IPS DF 4.7 (cell line): ENCODE results near the gene GNG2.

Experiments used
- DNase-seq: peaks from one replicate; pipeline ENCODE4 v3.0.0-alpha.2; 2013; ENCODE audit warnings: low spot score; ENCODE audit errors: extremely low read depth

GNG2 gene

GRCh38 chr14:51989293-51990234 is 129.2 kb downstream of the GNG2 start, which contains the start of gene RTRAF:
TSS of gene RTRAF (plus strand) at chr14:51989546. CDS start at chr14:51989640, 94 bp downstream.
- DNase-seq, result no peak

DNA sequence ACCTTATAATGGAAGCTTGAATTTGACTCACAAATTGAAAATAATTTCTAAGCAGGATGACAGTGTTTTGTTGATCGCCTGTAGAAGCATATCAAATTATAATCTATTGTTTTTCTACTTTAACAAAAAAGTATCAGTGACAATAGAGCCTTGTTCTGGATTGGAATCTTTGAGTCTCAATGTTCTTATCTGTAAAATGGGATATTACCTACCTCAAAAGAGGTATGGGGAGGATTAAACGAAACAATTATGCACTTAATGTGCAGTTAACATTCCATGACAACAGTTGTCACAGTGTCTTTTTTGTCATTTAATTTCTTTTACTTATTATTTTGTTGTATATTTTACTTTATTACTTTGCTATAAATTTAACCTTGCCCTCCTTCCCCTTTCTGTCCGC is 130.1 kb downstream of the GNG2 start:
- DNase-seq, result no peak

GRCh38 chr14:51993285-51993920 is 133.0 kb downstream of the GNG2 start:
- no peak for DNase-seq

GRCh38 chr14:51996148-51996746 is 135.8 kb downstream of the GNG2 start:
- DNase-seq, result no peak

DNA sequence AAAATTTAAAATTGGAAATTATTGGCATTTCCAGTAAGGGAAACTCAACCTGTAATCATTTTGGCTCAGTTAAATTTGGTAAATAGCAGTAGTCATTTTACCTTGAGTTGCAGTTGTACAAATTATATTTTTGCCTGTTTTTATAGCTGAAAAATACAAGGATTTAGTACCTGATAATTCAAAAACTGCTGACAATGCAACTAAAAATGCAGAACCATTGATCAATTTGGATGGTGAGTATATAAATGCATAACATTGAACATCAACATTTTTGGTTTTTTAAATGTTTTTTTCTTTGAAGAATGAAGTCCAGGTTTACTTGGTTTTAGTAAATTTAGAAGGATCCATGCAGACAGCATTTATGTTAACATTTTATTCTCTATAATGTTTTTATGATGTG is 137.9 kb downstream of the GNG2 start:
- no peak for DNase-seq

DNA sequence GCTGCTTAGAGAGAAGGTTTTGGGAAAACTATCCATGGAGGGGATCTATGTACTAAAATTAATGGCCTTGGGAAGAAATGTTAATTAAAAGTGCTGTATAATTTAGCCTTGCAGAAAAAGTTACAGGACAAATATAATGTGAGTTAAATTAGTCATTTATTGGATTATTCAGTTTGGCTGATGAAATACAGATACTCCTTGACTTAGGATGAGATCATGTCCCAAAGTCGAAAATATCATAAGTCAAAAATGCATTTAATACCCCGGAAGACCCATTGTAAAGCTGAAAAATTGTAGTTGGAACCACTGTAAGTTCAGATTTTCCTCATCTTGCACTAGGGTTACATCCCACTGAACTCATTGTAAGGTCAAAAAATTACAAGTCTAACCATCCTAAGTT is 138.7 kb downstream of the GNG2 start:
- DNase-seq, result no peak

- no peak for DNase-seq
Observed at GRCh38 chr14:52000019-52000582, 139.7 kb downstream of the GNG2 start.

- DNase-seq, result no peak
Observed at GRCh38 chr14:52000696-52001095, 140.3 kb downstream of the GNG2 start.

GRCh38 chr14:52002542-52002941 is 142.1 kb downstream of the GNG2 start:
- no peak for DNase-seq

DNA sequence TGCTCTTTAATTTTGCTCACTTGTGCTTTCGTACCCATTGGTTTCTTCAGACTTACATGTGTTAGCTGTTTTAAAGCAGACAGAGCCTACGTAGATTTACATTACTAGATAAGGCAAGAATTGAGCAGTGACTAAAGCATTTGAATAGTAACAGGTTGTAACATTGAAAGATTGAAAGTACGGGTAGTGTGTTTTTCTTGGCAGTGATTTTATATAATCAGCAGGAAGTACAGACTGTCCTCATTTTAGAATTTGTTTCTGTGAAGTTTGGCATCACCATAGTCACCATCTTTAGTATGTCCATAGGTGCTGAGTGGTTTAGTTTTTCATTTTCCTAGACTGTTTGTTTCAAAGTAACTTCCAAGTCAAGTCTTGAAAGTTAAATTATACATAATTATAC is 142.9 kb downstream of the GNG2 start:
- no peak for DNase-seq

- DNase-seq, result no peak
Observed at GRCh38 chr14:52005625-52006024, 145.2 kb downstream of the GNG2 start.

GRCh38 chr14:52006361-52006760 is 145.9 kb downstream of the GNG2 start:
- no peak for DNase-seq

- no peak for DNase-seq
Observed at GRCh38 chr14:52007211-52007610, 146.8 kb downstream of the GNG2 start.

DNA sequence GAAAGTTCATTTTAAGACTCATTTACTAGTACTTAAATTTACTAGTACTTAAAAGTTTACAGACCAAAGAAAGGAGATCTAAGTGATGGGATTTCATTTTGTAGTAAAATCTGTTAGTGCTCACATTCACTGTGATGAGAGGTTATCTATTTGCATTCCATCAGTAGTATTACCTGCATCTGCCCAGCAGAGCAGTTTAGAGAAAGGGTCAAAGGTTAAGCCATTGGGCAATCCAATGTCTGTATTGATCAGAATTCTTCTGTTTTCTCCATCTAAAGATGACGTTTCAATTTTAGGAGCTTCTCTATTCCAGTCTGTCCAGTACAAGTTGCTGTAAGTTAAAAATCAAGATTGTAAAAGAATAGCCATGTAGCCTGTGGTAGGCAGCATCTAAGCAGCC is 147.2 kb downstream of the GNG2 start:
- DNase-seq, result no peak

DNA sequence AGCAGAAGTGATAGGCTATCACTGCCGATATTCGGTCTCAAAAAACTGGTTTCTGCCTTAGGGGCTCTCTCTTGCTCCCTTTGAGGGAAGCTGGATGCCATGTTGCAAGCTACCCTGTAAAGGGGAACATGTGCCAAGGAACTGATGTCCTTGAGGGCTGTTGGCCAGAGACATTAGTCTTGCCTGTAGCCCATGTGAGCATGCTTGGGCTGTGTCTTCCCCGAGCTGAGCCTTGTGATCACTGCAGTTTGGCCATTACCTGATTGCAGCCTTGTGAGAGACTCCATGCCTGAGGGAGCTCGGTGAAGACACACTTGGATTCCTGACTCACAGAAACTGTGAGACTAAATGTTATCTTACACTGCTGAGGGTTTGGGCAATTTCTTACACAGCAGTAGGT is 147.7 kb downstream of the GNG2 start:
- no peak for DNase-seq

DNA sequence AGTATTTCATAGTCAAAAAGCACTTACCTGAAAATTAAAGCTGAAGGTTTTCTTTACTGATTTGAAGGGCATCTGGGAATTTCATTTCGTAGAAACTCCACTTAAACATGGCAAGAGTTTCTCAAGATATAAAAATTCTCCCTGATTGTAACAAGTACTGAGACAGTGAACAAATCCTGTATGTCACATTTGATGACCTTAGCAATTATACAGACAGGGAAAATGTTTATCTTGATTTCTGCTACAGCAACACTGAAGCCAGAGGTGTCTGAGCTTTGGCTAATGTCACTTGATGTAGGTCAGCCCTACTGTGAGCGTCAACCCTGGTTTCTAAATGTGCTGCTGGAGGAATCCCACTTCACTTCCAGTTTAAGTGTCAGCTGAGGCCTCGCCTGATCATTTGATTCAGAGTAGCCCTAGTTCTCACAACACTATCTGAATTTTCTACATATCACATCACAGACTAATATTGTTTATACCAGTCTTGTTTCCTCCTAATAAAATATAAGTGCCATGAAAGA is 149.8 kb downstream of the GNG2 start:
- DNase-seq, result no peak

DNA sequence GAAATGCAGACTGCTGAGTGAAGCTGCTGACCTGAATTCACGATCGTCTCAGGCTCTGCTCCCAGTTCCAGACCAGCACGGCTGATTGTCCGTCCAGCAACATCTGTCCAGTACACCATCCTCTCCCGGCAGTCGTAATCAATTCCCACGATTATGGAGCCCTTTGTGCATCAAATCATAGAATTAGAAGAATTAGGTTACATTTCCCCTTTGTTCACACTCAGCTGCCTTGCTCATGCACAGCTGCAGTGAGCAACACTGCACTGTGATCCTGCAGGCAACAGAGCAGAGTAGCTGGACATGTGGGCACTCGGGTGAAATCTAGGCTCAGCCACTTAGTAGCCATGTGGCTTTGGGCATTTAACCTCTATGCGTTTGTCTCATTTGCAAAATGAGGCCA is 151.1 kb downstream of the GNG2 start:
- DNase-seq, result no peak

DNA sequence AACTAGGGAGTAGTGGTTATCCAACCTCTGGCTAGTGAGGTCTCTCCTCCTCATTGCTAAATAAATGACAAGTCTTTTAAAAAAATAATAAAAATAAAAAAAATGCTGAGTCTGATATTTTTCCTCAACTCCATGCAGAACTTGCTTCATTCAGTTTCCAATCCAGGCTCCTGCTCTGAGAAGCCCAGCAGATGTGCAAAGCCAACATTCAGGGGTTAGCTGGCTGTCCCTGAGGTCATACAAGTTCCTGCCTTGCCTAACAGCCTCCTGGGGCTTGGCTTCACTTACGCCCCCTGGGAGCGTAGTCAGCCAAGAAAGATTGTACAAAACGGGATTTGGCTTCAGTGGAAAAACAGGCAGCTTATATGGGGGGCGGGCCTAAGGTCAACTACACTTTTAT is 152.2 kb downstream of the GNG2 start:
- no peak for DNase-seq

DNA sequence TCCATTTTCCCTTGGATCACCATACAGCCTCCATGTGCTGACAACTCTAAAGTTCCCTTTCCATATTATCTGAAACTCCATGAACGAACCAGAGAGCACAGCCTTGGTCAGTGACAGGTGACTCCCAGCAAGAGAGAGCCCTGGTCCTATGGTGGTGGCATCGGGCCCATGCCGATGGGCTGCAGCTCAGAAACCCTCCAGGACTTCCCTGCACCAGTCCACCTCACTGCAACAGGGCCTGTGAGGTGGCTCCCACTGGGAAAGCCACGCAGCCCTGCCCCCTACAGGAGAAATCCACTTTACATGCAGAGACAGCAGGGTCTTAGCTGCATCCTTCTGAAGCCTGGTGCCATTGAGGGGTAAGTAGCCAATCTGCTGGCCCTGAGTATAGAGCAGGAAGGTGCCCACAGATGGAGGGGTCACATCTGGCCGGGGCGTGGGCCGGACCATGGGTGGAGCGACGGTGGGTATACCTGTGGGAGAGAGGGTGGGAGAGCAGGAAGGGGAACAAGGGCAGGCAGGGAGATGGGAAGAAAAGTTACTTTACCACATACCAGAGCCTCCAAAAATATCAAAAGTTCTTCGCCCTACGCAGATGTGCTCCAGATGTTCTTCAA is 153.7 kb downstream of the GNG2 start:
- no peak for DNase-seq

DNA sequence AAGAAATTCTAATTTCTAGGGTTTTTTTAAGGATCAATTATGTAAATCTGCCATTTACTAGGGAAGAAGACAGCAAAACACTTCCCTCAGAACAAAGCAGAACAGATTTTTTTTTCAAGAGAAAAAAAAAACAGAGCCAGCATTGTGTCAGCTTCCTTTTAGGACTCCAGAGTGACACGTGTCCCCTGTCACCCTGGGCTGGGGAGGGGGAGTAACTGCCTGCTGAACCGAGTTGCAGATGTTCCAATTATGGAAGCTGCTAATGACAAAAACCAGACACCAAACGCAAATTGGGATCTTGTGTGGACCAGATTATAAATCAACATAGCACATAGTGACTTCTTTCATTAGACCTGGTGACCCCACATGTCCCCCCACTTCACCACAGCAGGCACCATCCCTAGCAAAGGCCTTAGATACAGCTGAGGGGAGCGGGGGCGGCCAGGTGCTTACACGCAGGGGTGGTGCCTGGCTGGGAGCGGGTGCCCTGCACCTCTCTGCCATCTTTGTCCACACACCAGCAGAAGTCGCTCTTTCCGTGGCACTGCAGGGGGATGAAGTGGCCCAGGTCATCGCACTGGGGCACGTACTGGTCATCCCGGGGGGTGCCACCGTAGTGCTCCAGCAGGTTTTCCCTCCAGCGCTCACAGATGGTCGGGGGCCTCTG is 154.3 kb downstream of the GNG2 start:
- DNase-seq, result no peak
